T-helper 1 cell (primary cell): ENCODE results near the gene LPP.
"Not testable (repeated sequence)": the region's sequence is repeated elsewhere in the genome, so short reads cannot be mapped to it uniquely, and the experiment has no call there.

Experiments
- DNase-seq, 5 donors: peaks; one replicate each; pipeline ENCODE4 v3.0.0-alpha.2; 2012 to 2020
- total RNA-seq, 4 donors: gene quantifications; one replicate each; lab custom pipeline; 2026; lab: John Stamatoyannopoulos, UW

Gene LPP
- total RNA-seq: 99.4 to 138 (median 125) reads per million in 4 donors

- DNase-seq: peak; percentile 71 to 91 (median 78)
These were observed at the start of gene LPP for GRCh38 chr3:188154014-188154808. TSS of gene LPP (plus strand) at chr3:188154157. CDS start at chr3:188406121, 251,964 bp downstream.

- no peak for DNase-seq
These were observed 48.0 kb upstream of the LPP start for GRCh38 chr3:188106006-188106405.

- DNase-seq: no peak
These were observed 47.5 kb upstream of the LPP start for GRCh38 chr3:188106454-188106853.

- DNase-seq: no peak
These were observed 46.8 kb upstream of the LPP start for GRCh38 chr3:188106887-188107830.

DNA sequence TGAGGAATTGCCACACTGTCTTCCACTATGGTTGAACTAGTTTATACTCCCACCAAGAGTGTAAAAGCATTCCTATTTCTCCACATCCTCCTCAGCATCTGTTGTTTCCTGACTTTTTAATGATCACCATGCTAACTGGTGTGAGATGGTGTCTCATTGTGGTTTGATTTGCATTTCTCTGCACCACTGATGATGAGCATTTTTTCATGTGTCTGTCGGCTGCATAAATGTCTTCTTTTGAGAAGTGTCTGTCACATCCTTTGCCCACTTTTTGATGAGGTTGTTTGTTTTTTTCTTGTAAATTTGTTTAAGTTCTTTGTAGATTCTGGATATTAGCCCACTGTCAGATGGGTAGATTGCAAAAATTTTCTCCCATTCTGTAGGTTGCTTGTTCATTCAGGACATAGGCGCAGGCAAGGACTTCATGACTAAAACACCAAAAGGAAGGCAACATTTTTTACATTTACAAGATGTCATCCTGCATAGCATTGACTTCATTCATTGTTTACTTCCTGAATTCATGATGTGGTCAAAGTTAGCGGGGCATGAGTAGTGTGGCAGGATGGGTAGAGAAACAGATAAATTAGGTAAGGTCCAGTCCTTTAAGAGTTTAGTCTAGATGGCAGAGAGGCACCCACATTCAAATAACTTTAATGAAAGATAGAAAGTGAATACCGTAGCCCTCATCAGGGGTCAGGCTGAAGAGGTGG is 45.1 kb upstream of the LPP start:
- DNase-seq: no peak

DNA sequence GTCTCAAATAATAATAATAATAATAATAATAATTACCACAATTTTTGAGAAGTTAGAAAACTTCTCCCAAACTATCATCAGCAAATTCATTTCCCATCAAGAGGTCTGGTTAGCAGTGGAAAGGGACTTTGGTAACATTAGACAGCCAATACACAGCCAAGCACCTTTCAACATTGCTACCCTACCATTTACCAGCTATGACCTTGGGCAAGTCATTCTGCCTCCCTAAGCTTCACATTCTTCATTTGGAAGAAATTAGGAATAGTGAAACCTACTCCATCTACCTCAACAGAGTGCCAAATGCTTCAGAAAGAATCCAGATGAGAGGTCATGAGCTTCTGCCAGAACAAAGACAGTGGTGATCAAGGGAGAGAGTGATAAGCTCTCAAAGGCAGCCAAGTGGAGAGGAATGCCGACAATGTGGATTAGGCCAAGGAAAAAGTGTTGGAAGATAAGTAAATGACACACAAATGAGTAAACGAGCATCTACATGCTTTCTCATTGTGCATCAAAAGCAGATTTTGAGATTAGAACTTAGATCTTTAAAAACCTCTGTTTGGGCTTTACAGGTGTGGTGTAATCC is 42.9 kb upstream of the LPP start:
- DNase-seq: no peak

GRCh38 chr3:188113756-188114155 is 40.2 kb upstream of the LPP start:
- DNase-seq: no peak

DNA sequence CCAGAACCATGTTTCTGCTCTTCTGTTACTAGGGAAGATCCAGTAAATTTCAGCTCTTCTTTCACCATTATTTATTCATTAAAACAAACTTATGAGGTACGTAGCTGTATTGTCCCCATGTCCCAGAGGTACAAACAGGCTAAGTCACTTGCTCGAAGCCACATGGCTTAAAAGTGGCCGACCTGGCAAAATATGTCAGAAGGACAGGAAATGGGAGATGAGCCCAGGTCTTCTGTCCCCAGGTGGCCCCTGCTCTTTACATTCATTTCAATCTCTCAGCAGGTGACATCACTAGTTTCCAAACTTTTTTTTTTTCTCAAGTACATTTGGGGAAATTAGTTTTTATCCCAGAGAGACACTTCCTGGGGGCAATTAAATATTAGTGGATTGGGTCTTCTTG is 34.1 kb upstream of the LPP start:
- no peak for DNase-seq

GRCh38 chr3:188122571-188123169 is 31.3 kb upstream of the LPP start:
- no peak for DNase-seq

DNA sequence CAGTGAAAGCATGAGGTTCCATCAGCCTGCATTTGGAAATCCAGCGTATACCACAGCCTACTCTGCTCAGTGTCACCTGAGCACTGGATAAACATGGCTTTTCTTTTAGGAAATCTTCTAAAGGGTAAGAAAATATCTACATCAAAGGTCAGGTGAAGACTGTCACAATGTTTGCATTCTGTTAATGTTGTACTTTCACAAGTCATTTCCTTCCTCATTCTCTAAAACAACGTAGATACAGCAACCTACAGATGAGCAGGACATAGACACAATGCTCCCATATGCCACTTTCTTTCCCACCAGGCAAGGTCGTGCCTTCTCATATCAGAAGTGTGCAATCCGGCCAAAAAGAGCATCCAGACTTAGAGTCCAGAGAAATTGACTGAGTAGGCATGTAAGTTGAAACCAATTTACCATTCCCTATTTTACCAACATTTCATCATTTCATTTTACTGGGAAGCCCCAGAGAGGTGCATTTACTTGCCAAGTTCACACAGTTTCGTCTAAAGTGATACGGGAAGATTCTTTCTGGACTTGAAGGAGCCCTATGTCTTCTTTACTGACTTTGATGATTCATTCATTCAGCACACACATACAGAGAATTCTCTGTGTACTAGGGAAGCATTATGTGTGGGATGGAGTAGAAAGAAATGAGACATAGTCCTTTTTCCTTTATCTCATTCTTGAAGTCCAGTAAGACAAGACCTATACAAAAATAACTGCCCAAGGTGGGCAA is 30.6 kb upstream of the LPP start:
- DNase-seq: peak in 1 of 5 donors; percentile 12

DNA sequence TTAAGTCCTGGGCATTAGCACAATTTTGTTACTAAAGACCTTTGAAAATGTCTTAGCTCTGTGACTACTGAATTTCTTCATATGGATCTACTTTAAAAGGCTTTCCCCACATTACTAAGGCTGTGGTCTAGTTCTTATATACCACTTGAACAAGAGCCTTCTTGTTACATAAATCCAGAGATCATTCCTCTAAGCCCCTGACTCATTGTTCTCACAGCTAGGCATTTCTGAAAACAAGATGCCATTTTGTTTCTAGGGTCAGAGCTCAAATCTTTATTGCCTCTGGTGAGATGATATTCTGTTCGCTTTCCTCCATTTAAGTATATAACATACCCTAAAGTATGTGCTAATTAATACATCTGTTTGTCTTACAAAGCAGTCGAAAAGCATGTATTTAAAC is 29.8 kb upstream of the LPP start:
- DNase-seq: no peak

DNA sequence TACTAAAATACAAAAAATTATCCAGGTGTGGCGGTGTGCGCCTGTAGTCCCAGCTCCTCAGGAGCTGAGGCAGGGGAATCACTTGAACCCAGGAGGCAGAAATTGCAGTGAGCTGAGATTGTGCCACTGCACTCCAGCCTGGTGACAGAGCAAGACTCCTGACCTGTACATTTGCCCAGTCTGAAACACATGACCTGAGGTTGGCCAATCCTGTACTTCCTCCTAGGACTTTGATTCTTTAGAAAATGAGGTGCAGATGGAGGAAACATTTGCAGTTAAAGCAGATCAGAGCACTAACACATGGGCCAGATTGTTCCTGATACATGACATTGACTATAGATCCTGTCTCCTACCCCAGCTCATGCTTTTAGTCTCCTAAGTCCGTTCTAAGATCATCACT is 28.9 kb upstream of the LPP start:
- no peak for DNase-seq

- no peak for DNase-seq
These were observed 27.7 kb upstream of the LPP start for GRCh38 chr3:188126276-188126675.

DNA sequence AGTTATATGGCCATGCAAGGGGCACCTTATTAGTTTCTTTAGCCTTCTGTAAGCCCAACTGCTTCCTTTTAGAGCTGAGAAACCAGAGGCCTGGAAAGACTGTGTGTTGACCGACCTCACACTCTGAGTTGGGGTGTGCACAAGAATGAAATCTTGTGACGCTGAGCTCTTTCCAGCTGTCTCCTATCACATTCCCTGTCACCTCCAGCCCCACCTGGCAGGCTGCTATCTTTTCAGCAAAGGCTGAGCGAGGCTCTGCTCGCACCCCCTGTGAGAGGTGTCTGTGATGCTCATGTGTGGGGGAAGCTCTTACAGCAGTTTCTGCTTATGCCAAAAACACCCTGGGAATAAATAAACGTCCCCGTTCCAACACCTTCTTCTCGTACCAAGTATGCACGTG is 27.0 kb upstream of the LPP start:
- no peak for DNase-seq

GRCh38 chr3:188128905-188129304 is 25.1 kb upstream of the LPP start:
- no peak for DNase-seq

GRCh38 chr3:188131023-188131422 is 22.9 kb upstream of the LPP start:
- DNase-seq: not testable (repeated sequence)

- DNase-seq: no peak
These were observed 20.7 kb upstream of the LPP start for GRCh38 chr3:188133219-188133618.

- no peak for DNase-seq
These were observed 20.3 kb upstream of the LPP start for GRCh38 chr3:188133646-188134045.

- no peak for DNase-seq
These were observed 19.9 kb upstream of the LPP start for GRCh38 chr3:188134079-188134478.

DNA sequence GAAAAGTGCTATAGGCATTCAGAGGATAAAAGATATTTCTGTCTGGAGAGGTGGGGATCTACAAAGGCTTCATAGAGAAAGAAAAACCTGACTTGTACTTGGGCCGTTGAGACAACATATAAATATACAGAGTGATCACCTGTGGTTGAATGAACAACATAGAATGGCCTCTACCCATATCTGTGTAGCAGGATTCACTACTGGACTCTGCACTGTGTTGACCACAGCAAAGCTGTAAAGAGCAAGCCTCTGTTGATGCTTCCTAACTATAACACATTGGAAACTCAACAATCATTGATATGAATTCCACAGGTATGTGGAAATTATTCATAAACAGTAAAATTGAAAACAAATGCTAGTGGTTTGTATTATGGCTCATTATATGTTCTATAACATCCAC is 19.1 kb upstream of the LPP start:
- no peak for DNase-seq

DNA sequence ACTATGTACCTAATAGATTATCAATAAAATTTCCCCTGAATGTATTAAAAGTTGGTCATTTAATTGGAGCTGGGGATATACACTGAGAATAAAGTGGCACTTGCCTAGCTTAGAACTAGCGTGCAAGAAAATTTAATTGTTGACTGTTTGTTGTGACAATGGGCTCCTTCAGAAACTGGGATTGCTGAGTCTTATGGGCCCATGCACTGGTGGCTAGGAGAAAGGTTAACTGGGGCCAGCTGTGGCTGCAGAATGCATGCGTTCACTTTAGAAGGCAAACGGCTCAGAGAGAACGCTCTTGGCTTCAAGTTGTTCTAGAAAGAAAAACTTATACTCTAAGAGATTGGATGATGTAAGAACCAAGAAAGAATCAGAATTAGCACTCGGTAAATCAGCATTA is 18.7 kb upstream of the LPP start:
- DNase-seq: no peak

- DNase-seq: no peak
These were observed 16.9 kb upstream of the LPP start for GRCh38 chr3:188137051-188137450.
